Panc1 (cell line): Measurements from ENCODE around the gene ALOX5. TPM values are rescaled to one million over a fixed set of nuclear protein-coding genes. Genes with fewer than 3 reads are reported as not detected.

ENCODE experiments used
- ATAC-seq: fragments of 200-7000 bp; cut with Tn5 transposase; 2 replicates; pipeline ENCODE4 v1.9.1; 2020; ENCODE audit warnings: mild to moderate bottlenecking, moderate library complexity
- BruUV-seq: library from RNA; stranded (reverse); fragments of 400-500 nt; replicated peaks from 2 replicates; lab custom pipeline; 2021; lab: Mats Ljungman, UMichigan
- CTCF ChIA-PET: fragments of 300-600 bp; sonication (Branson Sonifier 250); formaldehyde crosslinking; loops from one replicate; lab custom pipeline; 2022; ENCODE audit warnings: antibody characterized with exemption; lab: Charles Lee
- POLR2A ChIA-PET: fragments of 300-600 bp; sonication (Branson Sonifier 250); formaldehyde crosslinking; loops from one replicate; lab custom pipeline; 2022; ENCODE audit warnings: antibody characterized with exemption; lab: Charles Lee
- DNase-seq: peaks from one replicate; pipeline ENCODE4 v3.0.0-alpha.2; 2010; ENCODE audit warnings: low read depth, low spot score
- H3K27ac ChIP-seq: 2 replicates; pipeline ENCODE4 v1.5.1; 2011; ENCODE audit warnings: mild to moderate bottlenecking, low read length, inconsistent platforms
- H3K27me3 ChIP-seq: fragments of 200-500 bp; sonication (Bioruptor generic); 2 replicates; pipeline ENCODE4 v1.6.0; 2014; ENCODE audit warnings: low read length, inconsistent platforms; ENCODE audit not compliant: control insufficient read depth, insufficient read depth
- H3K36me3 ChIP-seq: fragments of 200-500 bp; sonication (Bioruptor generic); 2 replicates; pipeline ENCODE4 v1.5.1; 2014; ENCODE audit warnings: inconsistent platforms, mild to moderate bottlenecking, low read length, moderate library complexity; ENCODE audit not compliant: control insufficient read depth, insufficient read depth
- H3K4me1 ChIP-seq: 2 replicates; pipeline ENCODE4 v1.5.1; 2011; ENCODE audit warnings: inconsistent platforms, mild to moderate bottlenecking, low read length, moderate library complexity; ENCODE audit not compliant: control insufficient read depth, insufficient read depth
- H3K4me3 ChIP-seq, 2 experiments: 2 replicates each; pipeline ENCODE4 v1.5.1; 2011 to 2012; ENCODE audit warnings: low read depth in 2 of 2, low read length in 2 of 2, mild to moderate bottlenecking in 2 of 2, inconsistent platforms in 1 of 2, moderate library complexity in 1 of 2
- H3K9me3 ChIP-seq: fragments of 200-500 bp; sonication (Bioruptor generic); 2 replicates; pipeline ENCODE4 v1.5.1; 2014; ENCODE audit warnings: low read depth, mild to moderate bottlenecking, inconsistent platforms, low read length, moderate library complexity; ENCODE audit not compliant: control insufficient read depth, insufficient read depth
- POLR2AphosphoS5 ChIP-seq: IDR thresholded peaks from 2 replicates; pipeline ENCODE4 v1.6.1; 2012; ENCODE audit warnings: mild to moderate bottlenecking, low read depth, low read length, moderate library complexity
- SIN3A ChIP-seq: IDR thresholded peaks from 2 replicates; pipeline ENCODE4 v1.6.1; 2012; ENCODE audit warnings: low read depth, mild to moderate bottlenecking, low read length, moderate library complexity, borderline replicate concordance; ENCODE audit not compliant: insufficient read depth
- TCF7L2 ChIP-seq: IDR thresholded peaks from 2 replicates; pipeline ENCODE4 v1.6.1; 2011; ENCODE audit warnings: mild to moderate bottlenecking, low read depth, low read length, inconsistent platforms
- in situ Hi-C: cut with HindIII; loops from 2 replicates; pipeline ENCODE4 v1.10.0; 2016; ENCODE audit warnings: low sequenced_read_pairs, low pct_unique_long_range_greater_than_20kb
- intact Hi-C: fragments of 100-400 bp; cut with micrococcal nuclease; formaldehyde crosslinking; loops from one replicate; pipeline ENCODE4 v1.10.0; 2022; ENCODE audit not compliant: unreplicated experiment
- total RNA-seq: library from RNA; stranded (reverse); gene quantifications from one replicate; pipeline ENCODE4 v1.2.1, GENCODE V29; 2021; ENCODE audit not compliant: unreplicated experiment
- TF ChIP-seq, protein P1 (sequence below), 2 experiments: IDR thresholded peaks; 2 replicates each; pipeline ENCODE4 v1.6.1; 2011 to 2012; ENCODE audit warnings: low read depth in 2 of 2, control low read depth in 1 of 2, low read length in 1 of 2, mild to moderate bottlenecking in 1 of 2, moderate library complexity in 1 of 2; ENCODE audit not compliant: insufficient read depth in 1 of 2
- TF ChIP-seq, protein P2 (sequence below): fragments of 450-650 bp; IDR thresholded peaks from 2 replicates; pipeline ENCODE4 v1.5.1; 2017; ENCODE audit warnings: mild to moderate bottlenecking

Gene ALOX5
- total RNA-seq, 1 experiment from 2014 or later = 0.82 TPM

DNA sequence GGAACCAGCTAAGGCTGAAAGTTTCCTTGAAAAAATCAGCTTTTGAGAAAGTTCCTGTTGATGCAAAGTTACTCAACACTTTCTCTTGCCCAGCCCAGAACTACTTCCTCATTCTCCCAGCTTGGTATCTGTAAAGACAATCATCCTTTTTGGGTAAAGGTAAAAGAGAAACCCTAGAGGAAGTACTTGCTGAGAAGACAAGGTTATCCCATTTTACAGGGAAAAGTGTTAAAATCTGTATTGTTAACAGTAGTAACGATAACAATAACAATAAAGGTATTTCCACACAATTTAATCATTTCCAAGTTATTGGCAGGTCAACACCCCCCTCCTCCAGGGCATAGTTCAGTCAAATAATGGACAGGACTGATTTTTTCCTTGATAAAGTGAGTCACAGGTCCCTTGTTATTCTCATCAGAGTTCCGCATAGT, 2.4 kb downstream of the ALOX5 start:
- intact Hi-C loops = loop anchor here (2.0 kb wide), 1 partner anchor 16 kb away; no protein-coding TSS in a partner anchor
- Histone ChIP-seq H3K27ac (no peak overlapping the region), H3K4me1 (no peaks in the 10 kb centered on the region), H3K9me3 (no peaks in the 10 kb centered on the region), H3K27me3 (peaks cover 38% of the 10 kb centered on the region), H3K4me3 (no peak overlapping the region), H3K36me3 (no peaks in the 10 kb centered on the region)
- no peak for DNase-seq
- ATAC-seq = no peak
- ChIA-PET CTCF (no interaction called here), POLR2A (no interaction called here)
- BruUV-seq = no TSS peak
- in situ Hi-C loops = no loop called here
- TF ChIP-seq SIN3A (no peak), POLR2AphosphoS5 (no peak), TCF7L2 (no peak)
- TF ChIP-seq, protein P1, sequence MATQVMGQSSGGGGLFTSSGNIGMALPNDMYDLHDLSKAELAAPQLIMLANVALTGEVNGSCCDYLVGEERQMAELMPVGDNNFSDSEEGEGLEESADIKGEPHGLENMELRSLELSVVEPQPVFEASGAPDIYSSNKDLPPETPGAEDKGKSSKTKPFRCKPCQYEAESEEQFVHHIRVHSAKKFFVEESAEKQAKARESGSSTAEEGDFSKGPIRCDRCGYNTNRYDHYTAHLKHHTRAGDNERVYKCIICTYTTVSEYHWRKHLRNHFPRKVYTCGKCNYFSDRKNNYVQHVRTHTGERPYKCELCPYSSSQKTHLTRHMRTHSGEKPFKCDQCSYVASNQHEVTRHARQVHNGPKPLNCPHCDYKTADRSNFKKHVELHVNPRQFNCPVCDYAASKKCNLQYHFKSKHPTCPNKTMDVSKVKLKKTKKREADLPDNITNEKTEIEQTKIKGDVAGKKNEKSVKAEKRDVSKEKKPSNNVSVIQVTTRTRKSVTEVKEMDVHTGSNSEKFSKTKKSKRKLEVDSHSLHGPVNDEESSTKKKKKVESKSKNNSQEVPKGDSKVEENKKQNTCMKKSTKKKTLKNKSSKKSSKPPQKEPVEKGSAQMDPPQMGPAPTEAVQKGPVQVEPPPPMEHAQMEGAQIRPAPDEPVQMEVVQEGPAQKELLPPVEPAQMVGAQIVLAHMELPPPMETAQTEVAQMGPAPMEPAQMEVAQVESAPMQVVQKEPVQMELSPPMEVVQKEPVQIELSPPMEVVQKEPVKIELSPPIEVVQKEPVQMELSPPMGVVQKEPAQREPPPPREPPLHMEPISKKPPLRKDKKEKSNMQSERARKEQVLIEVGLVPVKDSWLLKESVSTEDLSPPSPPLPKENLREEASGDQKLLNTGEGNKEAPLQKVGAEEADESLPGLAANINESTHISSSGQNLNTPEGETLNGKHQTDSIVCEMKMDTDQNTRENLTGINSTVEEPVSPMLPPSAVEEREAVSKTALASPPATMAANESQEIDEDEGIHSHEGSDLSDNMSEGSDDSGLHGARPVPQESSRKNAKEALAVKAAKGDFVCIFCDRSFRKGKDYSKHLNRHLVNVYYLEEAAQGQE (IDR thresholded peaks at IDR 0.05; ENCODE audit: insufficient read depth in 1 of 2, low read depth in 2 of 2, low read length in 1 of 2) = no peak
- TF ChIP-seq, protein P2, sequence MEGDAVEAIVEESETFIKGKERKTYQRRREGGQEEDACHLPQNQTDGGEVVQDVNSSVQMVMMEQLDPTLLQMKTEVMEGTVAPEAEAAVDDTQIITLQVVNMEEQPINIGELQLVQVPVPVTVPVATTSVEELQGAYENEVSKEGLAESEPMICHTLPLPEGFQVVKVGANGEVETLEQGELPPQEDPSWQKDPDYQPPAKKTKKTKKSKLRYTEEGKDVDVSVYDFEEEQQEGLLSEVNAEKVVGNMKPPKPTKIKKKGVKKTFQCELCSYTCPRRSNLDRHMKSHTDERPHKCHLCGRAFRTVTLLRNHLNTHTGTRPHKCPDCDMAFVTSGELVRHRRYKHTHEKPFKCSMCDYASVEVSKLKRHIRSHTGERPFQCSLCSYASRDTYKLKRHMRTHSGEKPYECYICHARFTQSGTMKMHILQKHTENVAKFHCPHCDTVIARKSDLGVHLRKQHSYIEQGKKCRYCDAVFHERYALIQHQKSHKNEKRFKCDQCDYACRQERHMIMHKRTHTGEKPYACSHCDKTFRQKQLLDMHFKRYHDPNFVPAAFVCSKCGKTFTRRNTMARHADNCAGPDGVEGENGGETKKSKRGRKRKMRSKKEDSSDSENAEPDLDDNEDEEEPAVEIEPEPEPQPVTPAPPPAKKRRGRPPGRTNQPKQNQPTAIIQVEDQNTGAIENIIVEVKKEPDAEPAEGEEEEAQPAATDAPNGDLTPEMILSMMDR = no peak

DNA sequence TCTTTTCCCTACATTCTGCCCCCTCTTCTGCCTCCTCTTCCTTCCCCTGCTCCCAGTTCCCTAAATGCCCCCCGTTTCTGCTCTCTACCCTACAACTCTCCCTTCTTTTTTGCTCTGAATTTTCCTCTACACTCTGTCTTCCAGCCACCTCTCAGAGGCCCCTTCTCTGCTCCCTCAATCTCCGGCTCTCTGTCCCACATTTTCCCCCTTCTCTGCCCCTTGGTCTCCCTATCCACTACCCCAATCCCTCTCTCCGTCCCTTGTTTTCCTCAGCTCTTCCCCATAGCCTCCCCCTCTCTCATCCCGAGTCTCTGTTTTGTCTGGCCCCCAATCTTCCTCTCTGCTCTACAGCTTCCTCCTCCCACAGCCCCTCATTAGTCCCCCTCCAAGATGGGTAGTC, 3.3 kb downstream of the ALOX5 start:
- no peak for DNase-seq
- ChIA-PET POLR2A (no interaction called here), CTCF (no interaction called here)
- no peak overlapping the region for H3K27ac ChIP-seq
- in situ Hi-C loops = no loop called here
- no peak for TF ChIP-seq TCF7L2
- TF ChIP-seq, protein P1 (IDR thresholded peaks at IDR 0.05; ENCODE audit: insufficient read depth in 1 of 2, low read depth in 2 of 2, low read length in 1 of 2) = no peak
- no peak for TF ChIP-seq SIN3A
- TF ChIP-seq, protein P2 = no peak
- TF ChIP-seq POLR2AphosphoS5 = no peak
- no peaks in the 10 kb centered on the region for H3K9me3 ChIP-seq
- H3K27me3 ChIP-seq = peaks cover 30% of the 10 kb centered on the region
- ATAC-seq = no peak
- H3K4me3 ChIP-seq = no peak overlapping the region
- BruUV-seq = no TSS peak
- H3K36me3 ChIP-seq = no peaks in the 10 kb centered on the region
- intact Hi-C loops = loop anchor here (2.0 kb wide), 1 partner anchor 15 kb away; no protein-coding TSS in a partner anchor
- no peaks in the 10 kb centered on the region for H3K4me1 ChIP-seq
